GM12878 (cell line): ENCODE data around the gene KIF3A. TPM values are rescaled to one million over a fixed set of nuclear protein-coding genes. Genes with fewer than 3 reads are reported as not detected.

Experiments
- BRCA1 ChIP-seq: IDR thresholded peaks from 2 replicates; pipeline ENCODE4 v1.6.1; 2011; ENCODE audit warnings: low read depth, low read length, improper control_type of control experiment
- CBX3 ChIP-seq: fragments of 200-600 bp; sonication (generic); IDR thresholded peaks from 2 replicates; pipeline ENCODE4 v1.6.1; 2016; ENCODE audit warnings: low read depth, borderline replicate concordance
- CBX5 ChIP-seq: sonication (generic); IDR thresholded peaks from 2 replicates; pipeline ENCODE4 v1.6.1; 2016; ENCODE audit warnings: low read depth, moderate library complexity, mild to moderate bottlenecking, inconsistent platforms
- CREB1 ChIP-seq: IDR thresholded peaks from 2 replicates; pipeline ENCODE4 v1.6.1; 2012; ENCODE audit warnings: low read depth, mild to moderate bottlenecking, inconsistent platforms
- IKZF1 ChIP-seq: fragments of 450-650 bp; conservative IDR thresholded peaks from 2 replicates; pipeline ENCODE4 v1.6.1; 2017; ENCODE audit warnings: antibody characterized with exemption, mild to moderate bottlenecking
- MEF2B ChIP-seq: fragments of 450-650 bp; IDR thresholded peaks from 2 replicates; pipeline ENCODE4 v1.6.1; 2018; ENCODE audit warnings: mild to moderate bottlenecking, moderate library complexity; ENCODE audit not compliant: partially characterized antibody, poor library complexity, severe bottlenecking
- MTA2 ChIP-seq: fragments of 450-650 bp; IDR thresholded peaks from 2 replicates; pipeline ENCODE4 v1.6.1; 2016; ENCODE audit warnings: low read depth, mild to moderate bottlenecking, moderate library complexity
- NFIC ChIP-seq: IDR thresholded peaks from 2 replicates; pipeline ENCODE4 v1.6.1; 2012; ENCODE audit warnings: low read depth, mild to moderate bottlenecking, inconsistent platforms, low read length, moderate library complexity
- NRF1 ChIP-seq: conservative IDR thresholded peaks from 2 replicates; pipeline ENCODE4 v1.6.1; 2011; ENCODE audit warnings: mild to moderate bottlenecking, low read depth, low read length, improper control_type of control experiment
- POLR2AphosphoS5 ChIP-seq: IDR thresholded peaks from 2 replicates; pipeline ENCODE4 v1.6.1; 2011; ENCODE audit warnings: mild to moderate bottlenecking, low read length, inconsistent platforms
- RCOR1 ChIP-seq: conservative IDR thresholded peaks from 2 replicates; pipeline ENCODE4 v1.6.1; 2012; ENCODE audit warnings: low read depth, low read length, improper control_type of control experiment
- SMC3 ChIP-seq: IDR thresholded peaks from 2 replicates; pipeline ENCODE4 v1.6.1; 2011; ENCODE audit warnings: low read length, improper control_type of control experiment, borderline replicate concordance
- SREBF2 ChIP-seq: IDR thresholded peaks from 2 replicates; pipeline ENCODE4 v1.6.1; 2012; ENCODE audit warnings: mild to moderate bottlenecking, low read length
- TCF7 ChIP-seq: IDR thresholded peaks from 2 replicates; pipeline ENCODE4 v1.6.1; 2014; ENCODE audit warnings: antibody characterized with exemption, borderline replicate concordance
- ZNF274 ChIP-seq: IDR thresholded peaks from one replicate; pipeline ENCODE4 v1.8.0; 2011; ENCODE audit not compliant: insufficient read length, insufficient read depth
- polyA plus RNA-seq, 11 experiments: library from polyadenylated mRNA; depleted of rRNA in 4 of 11; unstranded in 6 of 11; stranded (reverse) in 5 of 11; fragments of >200 nt; fragmentation: Nextera tagmentation in 4 of 11; fragmentation: Illumina TruSeq in 1 of 11; extraction: Ambion mirVana in 4 of 11; extraction: Trizol in 1 of 11; gene quantifications; 1 replicate in 1 of 11; 2 replicates in 10 of 11; pipeline versions ENCODE4 v1.2.1 to v1.2.3, GENCODE V29; 2011 to 2016; ENCODE audit warnings: inconsistent platforms in 2 of 11, missing spikeins in 2 of 11, low read depth in 1 of 11
- total RNA-seq, 4 experiments: library from RNA; depleted of rRNA in 3 of 4; stranded (reverse); fragments of >200 nt in 3 of 4; fragmentation: Illumina TruSeq in 1 of 4; extraction: Trizol in 1 of 4; gene quantifications; 2 replicates each; pipeline versions ENCODE4 v1.2.1 to v1.2.3, GENCODE V29; 2013 to 2021
- TF ChIP-seq, protein P1 (sequence below): fragments of 450-650 bp; IDR thresholded peaks from 2 replicates; pipeline ENCODE4 v1.6.1; 2018; ENCODE audit warnings: borderline replicate concordance, mild to moderate bottlenecking; ENCODE audit not compliant: partially characterized antibody
- TF ChIP-seq, protein P2 (sequence below): fragments of 450-650 bp; IDR thresholded peaks from 2 replicates; pipeline ENCODE4 v1.6.1; 2014; ENCODE audit warnings: mild to moderate bottlenecking
- TF ChIP-seq, protein P3 (sequence below): fragments of 450-650 bp; IDR thresholded peaks from 2 replicates; pipeline ENCODE4 v1.6.1; 2017; ENCODE audit warnings: mild to moderate bottlenecking, low read depth, inconsistent platforms; ENCODE audit not compliant: poor library complexity, severe bottlenecking
- TF ChIP-seq, protein P4 (sequence below): fragments of 450-650 bp; formaldehyde crosslinking; IDR thresholded peaks from 2 replicates; pipeline ENCODE4 v1.4.0; 2022; ENCODE audit warnings: mild to moderate bottlenecking, moderate library complexity
- TF ChIP-seq, protein P5 (sequence below): IDR thresholded peaks from 2 replicates; pipeline ENCODE4 v1.6.1; 2012; ENCODE audit warnings: low read depth, low read length, improper control_type of control experiment

KIF3A gene
- total and polyA plus RNA-seq, 10 of the 15 experiments (the other 5 are each of a cell fraction or from before 2014, with no cell fraction given): 2.7 to 36.5 (median 10.0) TPM

DNA sequence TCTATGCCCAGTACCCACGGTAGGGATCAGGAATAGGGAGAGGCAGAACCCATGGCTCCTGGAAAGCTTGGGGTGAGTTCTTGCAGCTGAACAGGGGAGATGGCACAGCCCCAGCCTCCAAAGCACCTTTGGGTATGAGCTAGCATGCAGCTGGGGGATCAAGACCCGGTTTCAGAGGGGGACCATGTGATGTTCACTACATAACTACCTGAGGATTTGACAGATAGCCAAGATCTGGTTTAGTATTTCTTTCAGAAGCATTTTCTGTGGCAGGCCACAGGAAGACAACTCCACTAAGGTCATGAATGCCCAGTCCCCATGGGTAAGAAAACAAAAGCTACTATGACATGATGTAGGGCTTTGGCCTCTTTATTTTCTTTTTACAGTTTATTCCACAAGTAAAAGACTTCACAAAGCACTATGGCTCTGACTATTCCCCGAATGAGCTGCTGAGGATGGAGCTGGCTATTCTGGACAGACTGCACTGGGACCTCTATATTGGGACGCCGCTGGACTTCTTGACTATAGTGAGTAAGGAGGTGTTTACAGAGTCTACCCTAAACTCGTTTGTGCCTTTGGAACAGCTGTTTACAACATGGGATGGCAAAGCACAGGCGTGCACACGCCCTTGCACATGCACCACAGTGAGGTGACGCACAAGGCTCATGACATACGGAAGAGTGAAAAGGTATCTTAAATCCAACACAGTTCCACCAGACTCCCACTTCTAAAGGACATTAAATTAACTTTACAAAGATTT lies 13.3 kb upstream of the KIF3A start (continued):
- TF ChIP-seq, protein P1, sequence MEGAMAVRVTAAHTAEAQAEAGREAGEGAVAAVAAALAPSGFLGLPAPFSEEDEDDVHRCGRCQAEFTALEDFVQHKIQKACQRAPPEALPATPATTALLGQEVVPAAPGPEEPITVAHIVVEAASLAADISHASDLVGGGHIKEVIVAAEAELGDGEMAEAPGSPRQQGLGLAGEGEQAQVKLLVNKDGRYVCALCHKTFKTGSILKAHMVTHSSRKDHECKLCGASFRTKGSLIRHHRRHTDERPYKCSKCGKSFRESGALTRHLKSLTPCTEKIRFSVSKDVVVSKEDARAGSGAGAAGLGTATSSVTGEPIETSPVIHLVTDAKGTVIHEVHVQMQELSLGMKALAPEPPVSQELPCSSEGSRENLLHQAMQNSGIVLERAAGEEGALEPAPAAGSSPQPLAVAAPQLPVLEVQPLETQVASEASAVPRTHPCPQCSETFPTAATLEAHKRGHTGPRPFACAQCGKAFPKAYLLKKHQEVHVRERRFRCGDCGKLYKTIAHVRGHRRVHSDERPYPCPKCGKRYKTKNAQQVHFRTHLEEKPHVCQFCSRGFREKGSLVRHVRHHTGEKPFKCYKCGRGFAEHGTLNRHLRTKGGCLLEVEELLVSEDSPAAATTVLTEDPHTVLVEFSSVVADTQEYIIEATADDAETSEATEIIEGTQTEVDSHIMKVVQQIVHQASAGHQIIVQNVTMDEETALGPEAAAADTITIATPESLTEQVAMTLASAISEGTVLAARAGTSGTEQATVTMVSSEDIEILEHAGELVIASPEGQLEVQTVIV: no peak
- TF ChIP-seq, protein P2, sequence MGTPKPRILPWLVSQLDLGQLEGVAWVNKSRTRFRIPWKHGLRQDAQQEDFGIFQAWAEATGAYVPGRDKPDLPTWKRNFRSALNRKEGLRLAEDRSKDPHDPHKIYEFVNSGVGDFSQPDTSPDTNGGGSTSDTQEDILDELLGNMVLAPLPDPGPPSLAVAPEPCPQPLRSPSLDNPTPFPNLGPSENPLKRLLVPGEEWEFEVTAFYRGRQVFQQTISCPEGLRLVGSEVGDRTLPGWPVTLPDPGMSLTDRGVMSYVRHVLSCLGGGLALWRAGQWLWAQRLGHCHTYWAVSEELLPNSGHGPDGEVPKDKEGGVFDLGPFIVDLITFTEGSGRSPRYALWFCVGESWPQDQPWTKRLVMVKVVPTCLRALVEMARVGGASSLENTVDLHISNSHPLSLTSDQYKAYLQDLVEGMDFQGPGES: no peak
- TF ChIP-seq MTA2 (peak; percentile 28; the same call in 1 of the 2 replicates), CBX5 (no peak), CREB1 (no peak), BRCA1 (no peak), MEF2B (no peak), SREBF2 (no peak), POLR2AphosphoS5 (peak; percentile 38; the same call in 1 of the 2 replicates), NFIC (no peak), RCOR1 (no peak), ZNF274 (no peak), SMC3 (no peak), CBX3 (no peak), NRF1 (no peak), IKZF1 (0 out of 2 replicates have a peak, but pooled peaks have one; percentile 18), TCF7 (no peak)
- TF ChIP-seq, protein P3, sequence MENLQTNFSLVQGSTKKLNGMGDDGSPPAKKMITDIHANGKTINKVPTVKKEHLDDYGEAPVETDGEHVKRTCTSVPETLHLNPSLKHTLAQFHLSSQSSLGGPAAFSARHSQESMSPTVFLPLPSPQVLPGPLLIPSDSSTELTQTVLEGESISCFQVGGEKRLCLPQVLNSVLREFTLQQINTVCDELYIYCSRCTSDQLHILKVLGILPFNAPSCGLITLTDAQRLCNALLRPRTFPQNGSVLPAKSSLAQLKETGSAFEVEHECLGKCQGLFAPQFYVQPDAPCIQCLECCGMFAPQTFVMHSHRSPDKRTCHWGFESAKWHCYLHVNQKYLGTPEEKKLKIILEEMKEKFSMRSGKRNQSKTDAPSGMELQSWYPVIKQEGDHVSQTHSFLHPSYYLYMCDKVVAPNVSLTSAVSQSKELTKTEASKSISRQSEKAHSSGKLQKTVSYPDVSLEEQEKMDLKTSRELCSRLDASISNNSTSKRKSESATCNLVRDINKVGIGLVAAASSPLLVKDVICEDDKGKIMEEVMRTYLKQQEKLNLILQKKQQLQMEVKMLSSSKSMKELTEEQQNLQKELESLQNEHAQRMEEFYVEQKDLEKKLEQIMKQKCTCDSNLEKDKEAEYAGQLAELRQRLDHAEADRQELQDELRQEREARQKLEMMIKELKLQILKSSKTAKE: no peak
- TF ChIP-seq, protein P4, sequence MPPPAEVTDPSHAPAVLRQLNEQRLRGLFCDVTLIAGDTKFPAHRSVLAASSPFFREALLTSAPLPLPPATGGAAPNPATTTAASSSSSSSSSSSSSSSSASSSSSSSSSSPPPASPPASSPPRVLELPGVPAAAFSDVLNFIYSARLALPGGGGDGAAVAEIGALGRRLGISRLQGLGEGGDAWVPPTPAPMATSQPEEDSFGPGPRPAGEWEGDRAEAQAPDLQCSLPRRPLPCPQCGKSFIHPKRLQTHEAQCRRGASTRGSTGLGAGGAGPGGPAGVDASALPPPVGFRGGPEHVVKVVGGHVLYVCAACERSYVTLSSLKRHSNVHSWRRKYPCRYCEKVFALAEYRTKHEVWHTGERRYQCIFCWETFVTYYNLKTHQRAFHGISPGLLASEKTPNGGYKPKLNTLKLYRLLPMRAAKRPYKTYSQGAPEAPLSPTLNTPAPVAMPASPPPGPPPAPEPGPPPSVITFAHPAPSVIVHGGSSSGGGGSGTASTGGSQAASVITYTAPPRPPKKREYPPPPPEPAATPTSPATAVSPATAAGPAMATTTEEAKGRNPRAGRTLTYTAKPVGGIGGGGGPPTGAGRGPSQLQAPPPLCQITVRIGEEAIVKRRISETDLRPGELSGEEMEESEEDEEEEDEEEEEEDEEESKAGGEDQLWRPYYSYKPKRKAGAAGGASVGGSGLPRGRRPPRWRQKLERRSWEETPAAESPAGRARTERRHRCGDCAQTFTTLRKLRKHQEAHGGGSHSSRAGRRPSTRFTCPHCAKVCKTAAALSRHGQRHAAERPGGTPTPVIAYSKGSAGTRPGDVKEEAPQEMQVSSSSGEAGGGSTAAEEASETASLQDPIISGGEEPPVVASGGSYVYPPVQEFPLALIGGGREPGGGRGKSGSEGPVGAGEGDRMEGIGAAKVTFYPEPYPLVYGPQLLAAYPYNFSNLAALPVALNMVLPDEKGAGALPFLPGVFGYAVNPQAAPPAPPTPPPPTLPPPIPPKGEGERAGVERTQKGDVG (CRISPR knock-in tag): no peak
- TF ChIP-seq, protein P5, sequence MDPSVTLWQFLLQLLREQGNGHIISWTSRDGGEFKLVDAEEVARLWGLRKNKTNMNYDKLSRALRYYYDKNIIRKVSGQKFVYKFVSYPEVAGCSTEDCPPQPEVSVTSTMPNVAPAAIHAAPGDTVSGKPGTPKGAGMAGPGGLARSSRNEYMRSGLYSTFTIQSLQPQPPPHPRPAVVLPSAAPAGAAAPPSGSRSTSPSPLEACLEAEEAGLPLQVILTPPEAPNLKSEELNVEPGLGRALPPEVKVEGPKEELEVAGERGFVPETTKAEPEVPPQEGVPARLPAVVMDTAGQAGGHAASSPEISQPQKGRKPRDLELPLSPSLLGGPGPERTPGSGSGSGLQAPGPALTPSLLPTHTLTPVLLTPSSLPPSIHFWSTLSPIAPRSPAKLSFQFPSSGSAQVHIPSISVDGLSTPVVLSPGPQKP: no peak
